ENCODE measurements around the gene TTC33.

TTC33 gene

DNA sequence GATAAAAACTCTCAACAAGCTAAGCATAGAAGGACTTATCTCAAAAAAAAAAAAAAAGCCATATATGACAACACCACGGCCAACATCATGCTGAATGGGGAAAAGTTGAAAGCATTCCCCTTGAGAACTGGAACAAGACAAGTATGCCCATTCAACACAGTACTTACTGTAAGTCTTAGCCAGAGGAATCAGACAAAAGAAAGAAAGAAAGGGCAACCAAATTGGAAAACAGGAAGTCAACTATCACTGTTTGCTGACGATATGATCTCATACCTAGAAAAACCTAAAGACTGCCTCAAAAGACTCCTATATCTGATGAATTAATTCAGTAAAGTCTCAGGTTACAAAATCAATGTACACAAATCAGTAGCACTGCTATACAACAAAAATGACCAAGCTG is 100.6 kb downstream of the TTC33 start:
- H3K27ac ChIP-seq (ENCODE audit: low read depth, low read length) = no peak overlapping the region

GRCh38 chr5:40654377-40654991 is 101.3 kb downstream of the TTC33 start:
- Histone ChIP-seq H3F3A (ENCODE audit: insufficient read depth) (no peaks in the 10 kb centered on the region), H3K9me3 (ENCODE audit: insufficient read depth, low read length) (no peaks in the 10 kb centered on the region), H3K9me2 (replicated peaks; ENCODE audit: insufficient read depth, low read length) (no peaks in the 10 kb centered on the region), H3K4me2 (ENCODE audit: low read depth, low read length, poor library complexity, severe bottlenecking) (no peak overlapping the region), H3K79me2 (ENCODE audit: insufficient read depth, low read length) (no peaks in the 10 kb centered on the region), H2AFZ (ENCODE audit: low read depth, low read length, severe bottlenecking) (no peak overlapping the region), H4K20me1 (ENCODE audit: low read depth, low read length) (no peaks in the 10 kb centered on the region), H3K27me3 (ENCODE audit: low read length) (no peaks in the 10 kb centered on the region), H3K27ac (ENCODE audit: low read depth, low read length) (no peak overlapping the region), H3K36me3 (ENCODE audit: low read length) (no peaks in the 10 kb centered on the region), H3K4me3 (ENCODE audit: insufficient read depth, low read length, poor library complexity, severe bottlenecking) (no peak overlapping the region), H3K9ac (ENCODE audit: low read length) (no peak overlapping the region)
- TF ChIP-seq, protein P1, sequence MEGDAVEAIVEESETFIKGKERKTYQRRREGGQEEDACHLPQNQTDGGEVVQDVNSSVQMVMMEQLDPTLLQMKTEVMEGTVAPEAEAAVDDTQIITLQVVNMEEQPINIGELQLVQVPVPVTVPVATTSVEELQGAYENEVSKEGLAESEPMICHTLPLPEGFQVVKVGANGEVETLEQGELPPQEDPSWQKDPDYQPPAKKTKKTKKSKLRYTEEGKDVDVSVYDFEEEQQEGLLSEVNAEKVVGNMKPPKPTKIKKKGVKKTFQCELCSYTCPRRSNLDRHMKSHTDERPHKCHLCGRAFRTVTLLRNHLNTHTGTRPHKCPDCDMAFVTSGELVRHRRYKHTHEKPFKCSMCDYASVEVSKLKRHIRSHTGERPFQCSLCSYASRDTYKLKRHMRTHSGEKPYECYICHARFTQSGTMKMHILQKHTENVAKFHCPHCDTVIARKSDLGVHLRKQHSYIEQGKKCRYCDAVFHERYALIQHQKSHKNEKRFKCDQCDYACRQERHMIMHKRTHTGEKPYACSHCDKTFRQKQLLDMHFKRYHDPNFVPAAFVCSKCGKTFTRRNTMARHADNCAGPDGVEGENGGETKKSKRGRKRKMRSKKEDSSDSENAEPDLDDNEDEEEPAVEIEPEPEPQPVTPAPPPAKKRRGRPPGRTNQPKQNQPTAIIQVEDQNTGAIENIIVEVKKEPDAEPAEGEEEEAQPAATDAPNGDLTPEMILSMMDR (IDR thresholded peaks at IDR 0.05; ENCODE audit: insufficient read depth, low read length, poor library complexity, severe bottlenecking) = no peak
- no peak for TF ChIP-seq EZH2phosphoT487 (conservative IDR thresholded peaks at IDR 0.05; ENCODE audit: low read length)

More for the DNA sequence above, 100.6 kb downstream of the TTC33 start:
- H3F3A ChIP-seq (ENCODE audit: insufficient read depth) = no peaks in the 10 kb centered on the region
- H3K27me3 ChIP-seq (ENCODE audit: low read length) = no peaks in the 10 kb centered on the region
- no peak overlapping the region for H3K9ac ChIP-seq (ENCODE audit: low read length)
- H3K9me2 ChIP-seq (replicated peaks; ENCODE audit: insufficient read depth, low read length) = no peaks in the 10 kb centered on the region
- no peaks in the 10 kb centered on the region for H3K79me2 ChIP-seq (ENCODE audit: insufficient read depth, low read length)
- no peak overlapping the region for H3K4me3 ChIP-seq (ENCODE audit: insufficient read depth, low read length, poor library complexity, severe bottlenecking)
- H2AFZ ChIP-seq (ENCODE audit: low read depth, low read length, severe bottlenecking) = no peak overlapping the region
- TF ChIP-seq, protein P1 (IDR thresholded peaks at IDR 0.05; ENCODE audit: insufficient read depth, low read length, poor library complexity, severe bottlenecking) = no peak
- TF ChIP-seq EZH2phosphoT487 (conservative IDR thresholded peaks at IDR 0.05; ENCODE audit: low read length) = no peak
- no peaks in the 10 kb centered on the region for H3K36me3 ChIP-seq (ENCODE audit: low read length)
- no peak overlapping the region for H3K4me2 ChIP-seq (ENCODE audit: low read depth, low read length, poor library complexity, severe bottlenecking)
- H4K20me1 ChIP-seq (ENCODE audit: low read depth, low read length) = no peaks in the 10 kb centered on the region
- no peaks in the 10 kb centered on the region for H3K9me3 ChIP-seq (ENCODE audit: insufficient read depth, low read length)

GRCh38 chr5:40653221-40654022 is 102.3 kb downstream of the TTC33 start:
- Histone ChIP-seq H2AFZ (ENCODE audit: low read depth, low read length, severe bottlenecking) (no peak overlapping the region), H3K4me2 (ENCODE audit: low read depth, low read length, poor library complexity, severe bottlenecking) (no peak overlapping the region), H4K20me1 (ENCODE audit: low read depth, low read length) (no peaks in the 10 kb centered on the region), H3K9ac (ENCODE audit: low read length) (no peak overlapping the region), H3K79me2 (ENCODE audit: insufficient read depth, low read length) (no peaks in the 10 kb centered on the region), H3K9me3 (ENCODE audit: insufficient read depth, low read length) (no peaks in the 10 kb centered on the region), H3F3A (ENCODE audit: insufficient read depth) (no peaks in the 10 kb centered on the region), H3K9me2 (replicated peaks; ENCODE audit: insufficient read depth, low read length) (no peaks in the 10 kb centered on the region), H3K27ac (ENCODE audit: low read depth, low read length) (no peak overlapping the region), H3K36me3 (ENCODE audit: low read length) (no peaks in the 10 kb centered on the region), H3K27me3 (ENCODE audit: low read length) (no peaks in the 10 kb centered on the region), H3K4me3 (ENCODE audit: insufficient read depth, low read length, poor library complexity, severe bottlenecking) (no peak overlapping the region)
- no peak for TF ChIP-seq EZH2phosphoT487 (conservative IDR thresholded peaks at IDR 0.05; ENCODE audit: low read length)
- TF ChIP-seq, protein P1 (IDR thresholded peaks at IDR 0.05; ENCODE audit: insufficient read depth, low read length, poor library complexity, severe bottlenecking) = no peak

All from SU-DHL-6 (cell line).